Brain microvascular endothelial cell (primary cell): ENCODE measurements around the gene SP9.

ENCODE experiments used
- DNase-seq: peaks from one replicate; pipeline ENCODE4 v3.0.0-alpha.2; 2020
- H3K27ac ChIP-seq: fragments of 250-450 bp; sonication (Bioruptor Pico); 2 replicates; pipeline ENCODE4 v1.5.1; 2020; ENCODE audit warnings: mild to moderate bottlenecking, moderate library complexity
- H3K27me3 ChIP-seq: fragments of 250-450 bp; sonication (Bioruptor Pico); replicated peaks from 2 replicates; pipeline ENCODE4 v1.5.1; 2020; ENCODE audit warnings: mild to moderate bottlenecking
- H3K36me3 ChIP-seq: fragments of 250-450 bp; sonication (Bioruptor Pico); replicated peaks from 2 replicates; pipeline ENCODE4 v1.5.1; 2020; ENCODE audit warnings: mild to moderate bottlenecking
- H3K4me3 ChIP-seq: 2 replicates; pipeline ENCODE4 v1.5.1; 2011; ENCODE audit warnings: low read depth, mild to moderate bottlenecking, control low read depth, low read length, moderate library complexity
- in situ Hi-C: cut with HindIII; loops from 2 replicates; pipeline ENCODE4 v1.10.0; 2017; ENCODE audit warnings: low sequenced_read_pairs, low pct_ligation_motif_present
- TF ChIP-seq, protein P1 (sequence below): IDR thresholded peaks from 2 replicates; pipeline ENCODE4 v1.5.1; 2011; ENCODE audit warnings: low read depth, mild to moderate bottlenecking, moderate library complexity, low read length, control low read depth, inconsistent platforms; ENCODE audit errors: missing control alignments

SP9 gene

DNA sequence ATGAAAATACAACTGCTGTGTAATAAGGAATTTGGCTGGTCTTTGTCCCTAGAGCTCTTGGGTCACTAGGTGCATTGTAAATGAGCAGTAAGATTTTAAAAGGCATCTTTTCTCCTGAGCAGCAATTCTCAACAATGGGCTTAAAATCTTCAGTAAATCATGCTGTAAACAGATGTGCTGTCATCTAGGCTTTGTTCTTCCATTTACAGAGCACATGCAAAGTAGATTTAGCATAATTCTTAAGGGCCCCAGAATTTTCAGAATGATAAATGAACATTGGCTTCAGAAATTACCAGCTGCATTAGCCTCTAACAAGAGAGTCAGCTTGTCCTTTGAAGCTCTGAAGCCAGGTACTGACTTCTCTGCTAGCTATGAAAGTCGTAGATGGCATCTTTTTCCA lies 33.9 kb downstream of the SP9 start:
- H3K36me3 ChIP-seq = peaks cover 13% of the 10 kb centered on the region
- TF ChIP-seq, protein P1, sequence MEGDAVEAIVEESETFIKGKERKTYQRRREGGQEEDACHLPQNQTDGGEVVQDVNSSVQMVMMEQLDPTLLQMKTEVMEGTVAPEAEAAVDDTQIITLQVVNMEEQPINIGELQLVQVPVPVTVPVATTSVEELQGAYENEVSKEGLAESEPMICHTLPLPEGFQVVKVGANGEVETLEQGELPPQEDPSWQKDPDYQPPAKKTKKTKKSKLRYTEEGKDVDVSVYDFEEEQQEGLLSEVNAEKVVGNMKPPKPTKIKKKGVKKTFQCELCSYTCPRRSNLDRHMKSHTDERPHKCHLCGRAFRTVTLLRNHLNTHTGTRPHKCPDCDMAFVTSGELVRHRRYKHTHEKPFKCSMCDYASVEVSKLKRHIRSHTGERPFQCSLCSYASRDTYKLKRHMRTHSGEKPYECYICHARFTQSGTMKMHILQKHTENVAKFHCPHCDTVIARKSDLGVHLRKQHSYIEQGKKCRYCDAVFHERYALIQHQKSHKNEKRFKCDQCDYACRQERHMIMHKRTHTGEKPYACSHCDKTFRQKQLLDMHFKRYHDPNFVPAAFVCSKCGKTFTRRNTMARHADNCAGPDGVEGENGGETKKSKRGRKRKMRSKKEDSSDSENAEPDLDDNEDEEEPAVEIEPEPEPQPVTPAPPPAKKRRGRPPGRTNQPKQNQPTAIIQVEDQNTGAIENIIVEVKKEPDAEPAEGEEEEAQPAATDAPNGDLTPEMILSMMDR = no peak
- H3K27me3 ChIP-seq = no peaks in the 10 kb centered on the region
- no peak overlapping the region for H3K27ac ChIP-seq
- no peak for DNase-seq
- in situ Hi-C loops = no loop called here
- no peak overlapping the region for H3K4me3 ChIP-seq

DNA sequence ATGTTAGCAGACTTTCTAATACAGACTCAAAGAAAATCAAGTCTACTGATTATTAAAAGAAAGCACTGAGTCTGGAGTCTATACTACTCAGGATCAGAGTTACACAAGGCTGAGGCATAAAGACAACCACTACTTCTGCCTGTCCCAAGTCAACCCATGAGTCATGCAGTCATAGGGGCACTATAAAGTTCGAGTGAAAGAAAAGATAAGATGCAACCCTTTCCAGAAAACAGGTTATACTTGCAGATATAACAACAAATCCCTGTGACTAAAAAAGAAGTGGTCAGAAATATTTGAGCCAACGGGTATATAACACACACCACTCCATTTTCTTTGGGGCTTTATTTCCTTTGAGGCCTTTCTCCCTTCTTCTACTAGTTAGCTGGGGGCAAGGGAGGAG lies 42.2 kb downstream of the SP9 start:
- no peak overlapping the region for H3K27ac ChIP-seq
- H3K4me3 ChIP-seq = no peak overlapping the region
- in situ Hi-C loops = no loop called here
- H3K27me3 ChIP-seq = no peaks in the 10 kb centered on the region
- TF ChIP-seq, protein P1 = no peak
- H3K36me3 ChIP-seq = peaks cover 25% of the 10 kb centered on the region
- peak; percentile 32 for DNase-seq

DNA sequence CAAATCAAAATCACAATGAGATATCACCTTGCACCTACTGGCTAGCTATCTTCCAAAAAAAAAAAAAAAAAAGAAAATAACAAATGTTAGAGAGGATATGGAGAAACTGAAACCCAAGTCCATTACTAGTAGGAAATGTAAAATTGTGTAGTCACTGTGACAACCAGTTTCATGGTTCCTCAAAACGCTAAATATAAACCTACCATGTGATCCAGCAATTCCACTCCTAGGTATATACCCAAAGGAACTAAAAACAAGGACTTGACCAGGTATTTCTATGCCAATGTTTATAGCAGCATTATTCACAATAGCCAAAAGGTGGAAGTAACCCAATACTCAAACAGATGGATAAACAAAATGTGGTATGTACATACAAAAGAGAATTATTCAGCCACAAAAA lies 49.0 kb downstream of the SP9 start:
- H3K27me3 ChIP-seq = no peaks in the 10 kb centered on the region
- in situ Hi-C loops = no loop called here
- TF ChIP-seq, protein P1 = no peak
- DNase-seq = no peak
- no peak overlapping the region for H3K4me3 ChIP-seq
- peaks cover 10% of the 10 kb centered on the region for H3K36me3 ChIP-seq
- H3K27ac ChIP-seq = no peak overlapping the region

DNA sequence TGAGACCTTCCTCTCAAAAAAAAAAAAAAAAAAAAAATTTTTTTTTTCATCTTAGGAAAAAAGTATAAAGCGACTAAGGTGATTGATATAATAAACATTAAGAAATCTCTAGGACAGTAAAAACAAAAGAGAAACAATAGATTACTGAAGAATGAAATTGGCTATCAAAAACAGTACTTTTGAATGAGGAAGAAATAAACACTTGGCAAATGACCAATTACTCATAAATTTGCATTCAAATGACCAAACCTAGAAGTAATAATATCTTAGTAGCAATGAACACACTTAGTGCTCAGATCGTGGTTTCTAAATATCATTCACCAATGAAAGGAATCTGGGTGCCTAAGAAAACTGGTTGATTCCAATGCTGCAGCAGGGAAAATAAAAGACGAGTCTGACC lies 50.4 kb downstream of the SP9 start:
- Histone ChIP-seq H3K36me3 (peaks cover 7% of the 10 kb centered on the region), H3K27me3 (no peaks in the 10 kb centered on the region), H3K4me3 (no peak overlapping the region), H3K27ac (no peak overlapping the region)
- DNase-seq = no peak
- TF ChIP-seq, protein P1 = no peak
- in situ Hi-C loops = no loop called here
